K562 (cell line): ENCODE results near the gene FRMD3. TPM values are rescaled to one million over a fixed set of nuclear protein-coding genes. Genes with fewer than 3 reads are reported as not detected.

Experiments used
- ATAC-seq: fragments of 200-7000 bp; cut with Tn5 transposase; 3 replicates; pipeline ENCODE4 v1.9.1; 2020; ENCODE audit warnings: moderate library complexity
- BruUV-seq: library from RNA; stranded (reverse); fragments of 400-500 nt; replicated peaks from 2 replicates; lab custom pipeline; 2021; lab: Mats Ljungman, UMichigan
- CTCF ChIA-PET: fragments of 300-600 bp; formaldehyde crosslinking; extraction: SDS; loops from one replicate; lab custom pipeline; 2021; ENCODE audit warnings: low intra/inter-chr PET ratio; lab: Yijun Ruan, JAX
- POLR2A ChIA-PET: fragments of 300-600, 350-650 bp; sonication (Branson Sonifier 250); formaldehyde crosslinking; extraction: SDS; loops from one replicate; lab custom pipeline; 2021; ENCODE audit warnings: antibody characterized with exemption, inconsistent platforms; lab: Yijun Ruan, JAX
- DNase-seq, 4 experiments: peaks; one replicate each; pipeline versions ENCODE4 v3.0.0 to v3.0.0-alpha.2; 2011 to 2018; ENCODE audit warnings: low spot score in 3 of 4, mixed read lengths in 3 of 4; ENCODE audit errors: extremely low read depth in 1 of 4
- FAIRE-seq: peaks from 2 replicates; lab custom pipeline; 2011; peaks lifted over from hg19 to GRCh38; lab: Jason Lieb, UNC
- H2AFZ ChIP-seq: 2 replicates; pipeline ENCODE4 v1.6.0; 2011; ENCODE audit warnings: low read depth, low read length, control low read depth, inconsistent platforms
- H3K27ac ChIP-seq: fragments of 200-600 bp; 3 replicates; pipeline ENCODE4 v1.8.0; 2011; ENCODE audit warnings: low read depth, mild to moderate bottlenecking, control low read depth, inconsistent platforms, low read length, moderate library complexity, mixed read lengths; ENCODE audit errors: extremely low read depth
- H3K27me3 ChIP-seq, 2 experiments: fragments of 300-600 bp in 1 of 2; 2 replicates in 1 of 2; 3 replicates in 1 of 2; pipeline versions ENCODE4 v1.6.0 to v1.8.0; 2011; ENCODE audit warnings: inconsistent platforms in 2 of 2, low read length in 2 of 2, mild to moderate bottlenecking in 1 of 2, mixed read lengths in 1 of 2, moderate library complexity in 1 of 2; ENCODE audit not compliant: control insufficient read depth in 2 of 2, insufficient read depth in 2 of 2
- H3K36me3 ChIP-seq: fragments of 300-600 bp; 3 replicates; pipeline ENCODE4 v1.8.0; 2011; ENCODE audit warnings: mild to moderate bottlenecking, low read length, inconsistent platforms; ENCODE audit not compliant: control insufficient read depth, insufficient read depth
- H3K4me1 ChIP-seq, 2 experiments: fragments of 200-600 bp in 1 of 2; replicated peaks in 1 of 2; 2 replicates in 1 of 2; 3 replicates in 1 of 2; pipeline versions ENCODE4 v1.5.1 to v1.8.0; 2011; ENCODE audit warnings: inconsistent platforms in 2 of 2, low read length in 2 of 2, mild to moderate bottlenecking in 1 of 2, mixed read lengths in 1 of 2, moderate library complexity in 1 of 2; ENCODE audit not compliant: control insufficient read depth in 2 of 2, insufficient read depth in 2 of 2
- H3K4me2 ChIP-seq: 2 replicates; pipeline ENCODE4 v1.6.1; 2011; ENCODE audit warnings: low read length, control low read depth, inconsistent platforms, mixed read lengths; ENCODE audit not compliant: insufficient read depth
- H3K4me3 ChIP-seq: fragments of 200-600 bp; sonication (generic), shearing (Covaris generic); 2 replicates; pipeline ENCODE4 v1.5.1; 2016; ENCODE audit warnings: control low read depth, inconsistent platforms
- H3K79me2 ChIP-seq: fragments of 200-600 bp; 3 replicates; pipeline ENCODE4 v1.8.0; 2011; ENCODE audit warnings: low read length, inconsistent platforms; ENCODE audit not compliant: control insufficient read depth, insufficient read depth
- H3K9ac ChIP-seq, 2 experiments: 2 replicates each; pipeline versions ENCODE4 v1.6.0 to v1.6.1; 2011; ENCODE audit warnings: low read depth in 2 of 2, low read length in 2 of 2, control low read depth in 1 of 2, inconsistent platforms in 1 of 2, mild to moderate bottlenecking in 1 of 2, mixed read lengths in 1 of 2; ENCODE audit not compliant: insufficient read depth in 1 of 2
- H3K9me1 ChIP-seq: one replicate; pipeline ENCODE4 v1.6.0; 2011; ENCODE audit warnings: inconsistent platforms, mild to moderate bottlenecking, low read length, moderate library complexity; ENCODE audit not compliant: control insufficient read depth, insufficient read depth
- H3K9me3 ChIP-seq: replicated peaks from 2 replicates; pipeline ENCODE4 v1.5.1; 2011; ENCODE audit warnings: low read depth, low read length, inconsistent platforms; ENCODE audit not compliant: control insufficient read depth, insufficient read depth
- H4K20me1 ChIP-seq: replicated peaks from 2 replicates; pipeline ENCODE4 v1.6.1; 2011; ENCODE audit warnings: low read length, inconsistent platforms, mixed read lengths; ENCODE audit not compliant: control insufficient read depth, insufficient read depth
- CBFA2T2 ChIP-seq: fragments of 450-650 bp; conservative IDR thresholded peaks from 2 replicates; pipeline ENCODE4 v1.6.1; 2017; ENCODE audit warnings: mild to moderate bottlenecking
- JUN ChIP-seq, 2 experiments: sonication (generic) in 1 of 2; formaldehyde crosslinking in 1 of 2; IDR thresholded peaks; 2 replicates each; pipeline versions ENCODE4 v1.6.1 to v1.8.0; 2012 to 2022; ENCODE audit warnings: borderline replicate concordance in 2 of 2, mild to moderate bottlenecking in 2 of 2, improper control_type of control experiment in 1 of 2, low read depth in 1 of 2, low read length in 1 of 2, missing genetic modification reagents in 1 of 2
- MTA1 ChIP-seq: fragments of 450-650 bp; IDR thresholded peaks from 2 replicates; pipeline ENCODE4 v1.6.1; 2017; ENCODE audit warnings: borderline replicate concordance
- RB1 ChIP-seq: fragments of 450-650 bp; IDR thresholded peaks from 2 replicates; pipeline ENCODE4 v1.6.1; 2017; ENCODE audit warnings: low read depth, mild to moderate bottlenecking
- SAP30 ChIP-seq: fragments of 200-600 bp; sonication (generic); IDR thresholded peaks from 2 replicates; pipeline ENCODE4 v1.6.1; 2012; ENCODE audit warnings: borderline replicate concordance, low read depth, mild to moderate bottlenecking, moderate library complexity, low read length, control low read depth, inconsistent platforms; ENCODE audit not compliant: insufficient read depth, poor library complexity, severe bottlenecking
- SMAD3 ChIP-seq: fragments of 450-650 bp; formaldehyde crosslinking; conservative IDR thresholded peaks from 2 replicates; pipeline ENCODE4 v1.4.0; 2020; ENCODE audit warnings: mild to moderate bottlenecking
- SRSF9 ChIP-seq: fragments of 200-400 bp; formaldehyde crosslinking; IDR thresholded peaks from 2 replicates; pipeline ENCODE4 v1.6.1; 2017; ENCODE audit warnings: low read depth, low read length, borderline replicate concordance
- TCFL5 ChIP-seq: fragments of 250-450 bp; sonication (Bioruptor Pico); conservative IDR thresholded peaks from 2 replicates; pipeline ENCODE4 v1.6.1; 2021; ENCODE audit warnings: mild to moderate bottlenecking, moderate library complexity, matching md5 sums
- ZHX1 ChIP-seq: fragments of 150-350 bp; conservative IDR thresholded peaks from 2 replicates; pipeline ENCODE4 v1.6.1; 2014; ENCODE audit warnings: low read length
- ZNF263 ChIP-seq: sonication (generic); formaldehyde crosslinking; IDR thresholded peaks from 2 replicates; pipeline ENCODE4 v1.8.0; 2022; ENCODE audit warnings: mild to moderate bottlenecking, missing genetic modification reagents, borderline replicate concordance
- ZNF282 ChIP-seq: sonication (generic); formaldehyde crosslinking; IDR thresholded peaks from 2 replicates; pipeline ENCODE4 v1.8.1; 2023; ENCODE audit warnings: missing genetic modification reagents
- WGBS: fragments of 100-300 bp; shearing (Covaris generic); methylation state at CpG from one replicate; pipeline ENCODE4 v1.1.6; 2016; ENCODE audit warnings: low coverage, mixed read lengths; ENCODE audit not compliant: insufficient coverage; ENCODE audit errors: missing lambda C conversion rate; 5-methylcytosine and 5-hydroxymethylcytosine counted together
- in situ Hi-C: fragments of 300-500 bp; cut with MboI; formaldehyde crosslinking; loops from 4 replicates; pipeline ENCODE4 v1.15.0; 2018; ENCODE audit warnings: inconsistent platforms, mixed read lengths
- intact Hi-C: fragments of 100-400 bp; cut with micrococcal nuclease; formaldehyde crosslinking; loops from 2 replicates; pipeline ENCODE4 v1.14.2; 2022
- polyA plus RNA-seq, 8 experiments: library from polyadenylated mRNA; depleted of rRNA in 4 of 8; stranded (reverse) in 5 of 8; unstranded in 3 of 8; fragments of >200 nt; fragmentation: Nextera tagmentation in 2 of 8; fragmentation: Illumina TruSeq in 1 of 8; extraction: Ambion mirVana in 2 of 8; extraction: Trizol in 1 of 8; gene quantifications; 2 replicates each; pipeline versions ENCODE4 v1.2.1 to v1.2.3, GENCODE V29; 2011 to 2014; ENCODE audit warnings: inconsistent platforms in 1 of 8, missing spikeins in 1 of 8
- total RNA-seq, 7 experiments: library from RNA; depleted of rRNA in 6 of 7; stranded (reverse); fragments of >200 nt in 6 of 7; fragmentation: Illumina TruSeq in 2 of 7; extraction: Trizol in 2 of 7; gene quantifications; 2 replicates each; pipeline versions ENCODE4 v1.2.1 to v1.2.3, GENCODE V29; 2011 to 2021; ENCODE audit warnings: low replicate concordance in 1 of 7
- TF ChIP-seq, protein P1 (sequence below): sonication (generic); formaldehyde crosslinking; IDR thresholded peaks from 2 replicates; pipeline ENCODE4 v1.8.0; 2023; ENCODE audit warnings: mild to moderate bottlenecking, missing genetic modification reagents
- TF ChIP-seq, protein P2 (sequence below): fragments of 250-450 bp; sonication (Bioruptor Pico); IDR thresholded peaks from 2 replicates; pipeline ENCODE4 v1.4.0; 2020

FRMD3 gene
- total and polyA plus RNA-seq, 9 of the 15 experiments (the other 6 are each of a cell fraction or from before 2014, with no cell fraction given) = 0.09 to 0.51 (median 0.21) TPM

DNA sequence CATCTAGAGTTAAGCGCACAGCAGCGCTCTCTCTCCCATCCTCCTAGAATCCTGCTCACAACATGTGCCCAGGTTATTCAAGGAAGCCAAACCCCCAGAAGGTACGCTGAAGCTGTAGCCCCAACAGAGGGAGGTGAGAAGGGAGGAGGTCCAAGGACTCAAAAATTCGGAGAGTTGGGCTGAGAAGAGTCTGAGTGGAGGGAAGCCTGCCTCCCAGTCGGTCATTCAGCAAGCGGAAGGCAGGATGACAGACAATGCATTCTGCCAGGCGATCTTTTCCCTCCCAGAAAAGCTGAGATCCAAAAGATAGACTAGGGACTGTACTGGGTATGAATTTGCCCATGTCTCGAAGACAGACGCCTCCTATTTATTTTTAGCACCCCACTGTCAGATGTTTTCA lies 189.2 kb downstream of the FRMD3 start:
- H3K27ac ChIP-seq = no peak overlapping the region
- ATAC-seq (no peak), FAIRE-seq (no peak), DNase-seq (no peak)
- ChIA-PET CTCF (no interaction called here), POLR2A (no interaction called here)
- H3K9me1 ChIP-seq = no peaks in the 10 kb centered on the region
- BruUV-seq = no TSS peak
- H3K4me2 ChIP-seq = no peak overlapping the region
- intact Hi-C loops = no loop called here
- H3K4me1 ChIP-seq = no peaks in the 10 kb centered on the region
- no peaks in the 10 kb centered on the region for H3K36me3 ChIP-seq
- no peak overlapping the region for H3K4me3 ChIP-seq
- in situ Hi-C loops = loop anchor here (25.0 kb wide), 1 partner anchor 563 kb away; the partner anchor contains the start of gene KIF27
- no peaks in the 10 kb centered on the region for H4K20me1 ChIP-seq
- H3K9me3 ChIP-seq = no peaks in the 10 kb centered on the region
- H2AFZ ChIP-seq = no peak overlapping the region
- H3K9ac ChIP-seq = no peak overlapping the region
- H3K27me3 ChIP-seq = no peaks in the 10 kb centered on the region
- 15% methylated on average over 9 of the region's 9 CpGs for WGBS
- H3K79me2 ChIP-seq = no peaks in the 10 kb centered on the region
- TF ChIP-seq, protein P1, sequence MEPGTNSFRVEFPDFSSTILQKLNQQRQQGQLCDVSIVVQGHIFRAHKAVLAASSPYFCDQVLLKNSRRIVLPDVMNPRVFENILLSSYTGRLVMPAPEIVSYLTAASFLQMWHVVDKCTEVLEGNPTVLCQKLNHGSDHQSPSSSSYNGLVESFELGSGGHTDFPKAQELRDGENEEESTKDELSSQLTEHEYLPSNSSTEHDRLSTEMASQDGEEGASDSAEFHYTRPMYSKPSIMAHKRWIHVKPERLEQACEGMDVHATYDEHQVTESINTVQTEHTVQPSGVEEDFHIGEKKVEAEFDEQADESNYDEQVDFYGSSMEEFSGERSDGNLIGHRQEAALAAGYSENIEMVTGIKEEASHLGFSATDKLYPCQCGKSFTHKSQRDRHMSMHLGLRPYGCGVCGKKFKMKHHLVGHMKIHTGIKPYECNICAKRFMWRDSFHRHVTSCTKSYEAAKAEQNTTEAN (CRISPR knock-in tag) = no peak
- TF ChIP-seq TCFL5 (CRISPR knock-in tag) = no peak
- TF ChIP-seq ZNF282 (CRISPR knock-in tag) = no peak
- no peak for TF ChIP-seq MTA1
- TF ChIP-seq JUN (IDR thresholded peaks at IDR 0.05; ENCODE audit: borderline replicate concordance, low read depth, low read length) = no peak
- no peak for TF ChIP-seq JUN (CRISPR knock-in tag; IDR thresholded peaks at IDR 0.05; ENCODE audit: borderline replicate concordance)
- TF ChIP-seq, protein P2, sequence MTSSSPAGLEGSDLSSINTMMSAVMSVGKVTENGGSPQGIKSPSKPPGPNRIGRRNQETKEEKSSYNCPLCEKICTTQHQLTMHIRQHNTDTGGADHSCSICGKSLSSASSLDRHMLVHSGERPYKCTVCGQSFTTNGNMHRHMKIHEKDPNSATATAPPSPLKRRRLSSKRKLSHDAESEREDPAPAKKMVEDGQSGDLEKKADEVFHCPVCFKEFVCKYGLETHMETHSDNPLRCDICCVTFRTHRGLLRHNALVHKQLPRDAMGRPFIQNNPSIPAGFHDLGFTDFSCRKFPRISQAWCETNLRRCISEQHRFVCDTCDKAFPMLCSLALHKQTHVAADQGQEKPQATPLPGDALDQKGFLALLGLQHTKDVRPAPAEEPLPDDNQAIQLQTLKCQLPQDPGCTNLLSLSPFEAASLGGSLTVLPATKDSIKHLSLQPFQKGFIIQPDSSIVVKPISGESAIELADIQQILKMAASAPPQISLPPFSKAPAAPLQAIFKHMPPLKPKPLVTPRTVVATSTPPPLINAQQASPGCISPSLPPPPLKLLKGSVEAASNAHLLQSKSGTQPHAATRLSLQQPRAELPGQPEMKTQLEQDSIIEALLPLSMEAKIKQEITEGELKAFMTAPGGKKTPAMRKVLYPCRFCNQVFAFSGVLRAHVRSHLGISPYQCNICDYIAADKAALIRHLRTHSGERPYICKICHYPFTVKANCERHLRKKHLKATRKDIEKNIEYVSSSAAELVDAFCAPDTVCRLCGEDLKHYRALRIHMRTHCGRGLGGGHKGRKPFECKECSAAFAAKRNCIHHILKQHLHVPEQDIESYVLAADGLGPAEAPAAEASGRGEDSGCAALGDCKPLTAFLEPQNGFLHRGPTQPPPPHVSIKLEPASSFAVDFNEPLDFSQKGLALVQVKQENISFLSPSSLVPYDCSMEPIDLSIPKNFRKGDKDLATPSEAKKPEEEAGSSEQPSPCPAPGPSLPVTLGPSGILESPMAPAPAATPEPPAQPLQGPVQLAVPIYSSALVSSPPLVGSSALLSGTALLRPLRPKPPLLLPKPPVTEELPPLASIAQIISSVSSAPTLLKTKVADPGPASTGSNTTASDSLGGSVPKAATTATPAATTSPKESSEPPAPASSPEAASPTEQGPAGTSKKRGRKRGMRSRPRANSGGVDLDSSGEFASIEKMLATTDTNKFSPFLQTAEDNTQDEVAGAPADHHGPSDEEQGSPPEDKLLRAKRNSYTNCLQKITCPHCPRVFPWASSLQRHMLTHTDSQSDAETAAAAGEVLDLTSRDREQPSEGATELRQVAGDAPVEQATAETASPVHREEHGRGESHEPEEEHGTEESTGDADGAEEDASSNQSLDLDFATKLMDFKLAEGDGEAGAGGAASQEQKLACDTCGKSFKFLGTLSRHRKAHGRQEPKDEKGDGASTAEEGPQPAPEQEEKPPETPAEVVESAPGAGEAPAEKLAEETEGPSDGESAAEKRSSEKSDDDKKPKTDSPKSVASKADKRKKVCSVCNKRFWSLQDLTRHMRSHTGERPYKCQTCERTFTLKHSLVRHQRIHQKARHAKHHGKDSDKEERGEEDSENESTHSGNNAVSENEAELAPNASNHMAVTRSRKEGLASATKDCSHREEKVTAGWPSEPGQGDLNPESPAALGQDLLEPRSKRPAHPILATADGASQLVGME = no peak
- no peak for TF ChIP-seq ZNF263 (CRISPR knock-in tag)
- TF ChIP-seq SAP30 = no peak
- TF ChIP-seq CBFA2T2 = no peak
- no peak for TF ChIP-seq SMAD3 (CRISPR knock-in tag)
- no peak for TF ChIP-seq SRSF9
- no peak for TF ChIP-seq RB1
- no peak for TF ChIP-seq ZHX1
